ENCODE results near the gene AMDHD1. TPM values are rescaled to one million over a fixed set of nuclear protein-coding genes. Genes with fewer than 3 reads are reported as not detected.
A peak's percentile ranks its signal among the peaks of the same experiment; 100 is the strongest.
"Not testable (repeated sequence)": the region's sequence is repeated elsewhere in the genome, so short reads cannot be mapped to it uniquely, and the experiment has no call there.

The AMDHD1 gene
- total RNA-seq, 1 experiment from 2014 or later, result 21.6 TPM

DNA sequence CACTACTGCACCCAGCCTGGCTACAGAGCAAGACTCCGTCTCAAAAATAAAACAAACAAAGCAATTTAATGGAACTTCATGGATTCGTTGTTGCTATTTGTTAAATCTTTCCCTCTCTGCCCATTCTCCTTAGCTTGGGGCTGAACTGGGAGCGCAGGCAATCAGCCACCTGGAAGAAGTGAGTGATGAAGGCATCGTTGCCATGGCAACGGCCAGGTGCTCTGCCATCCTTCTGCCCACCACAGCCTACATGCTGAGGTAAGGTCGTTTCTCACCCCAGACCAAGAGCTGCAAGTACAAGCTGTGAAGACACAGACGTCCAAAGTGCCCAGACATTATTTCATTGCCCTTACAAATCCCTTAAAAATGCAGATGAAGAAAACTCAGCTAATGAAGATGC is 19.1 kb downstream of the AMDHD1 start:
- no peak for DNase-seq (ENCODE audit: extremely low read depth, low read depth)

GRCh38 chr12:95963096-95963495 is 20.0 kb downstream of the AMDHD1 start:
- peak; percentile 39 for DNase-seq (ENCODE audit: extremely low read depth, low read depth)

- no peak for DNase-seq (ENCODE audit: extremely low read depth, low read depth)
Measured at GRCh38 chr12:95966287-95966870, 23.2 kb downstream of the AMDHD1 start.

GRCh38 chr12:95967301-95967700 is 24.2 kb downstream of the AMDHD1 start:
- DNase-seq (ENCODE audit: extremely low read depth, low read depth), result no peak

- DNase-seq (ENCODE audit: extremely low read depth, low read depth), result not testable (repeated sequence)
Measured at GRCh38 chr12:95969116-95969515, 26.0 kb downstream of the AMDHD1 start.

- DNase-seq (ENCODE audit: extremely low read depth, low read depth), result no peak
Measured at GRCh38 chr12:95970905-95971304, 27.8 kb downstream of the AMDHD1 start.

- DNase-seq (ENCODE audit: extremely low read depth, low read depth), result no peak
Measured at GRCh38 chr12:95972832-95973456, 29.8 kb downstream of the AMDHD1 start.

- no peak for DNase-seq (ENCODE audit: extremely low read depth, low read depth)
Measured at GRCh38 chr12:95974358-95974757, 31.2 kb downstream of the AMDHD1 start.

GRCh38 chr12:95975491-95975890 is 32.4 kb downstream of the AMDHD1 start:
- no peak for DNase-seq (ENCODE audit: extremely low read depth, low read depth)

DNA sequence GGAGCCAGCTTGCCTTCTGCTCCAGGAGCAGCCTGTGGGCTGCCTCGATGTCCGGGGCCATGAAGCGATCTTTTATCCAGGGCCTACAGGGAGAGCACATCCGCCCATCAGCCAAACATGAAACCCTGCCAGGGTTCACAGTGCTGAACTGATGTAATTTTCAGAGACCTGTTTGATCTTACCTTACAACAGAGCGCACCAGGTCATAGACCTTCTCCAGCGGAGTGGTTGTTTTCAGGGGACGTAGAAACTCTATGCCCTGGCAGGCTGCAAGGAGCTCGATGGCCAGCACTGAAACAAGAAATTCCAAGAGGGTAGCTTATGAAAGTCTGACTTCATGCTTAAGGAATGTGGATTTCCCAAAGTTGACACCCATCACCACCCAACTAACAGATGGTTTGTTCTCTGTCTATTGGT is 33.3 kb downstream of the AMDHD1 start:
- no peak for DNase-seq (ENCODE audit: extremely low read depth, low read depth)

DNA sequence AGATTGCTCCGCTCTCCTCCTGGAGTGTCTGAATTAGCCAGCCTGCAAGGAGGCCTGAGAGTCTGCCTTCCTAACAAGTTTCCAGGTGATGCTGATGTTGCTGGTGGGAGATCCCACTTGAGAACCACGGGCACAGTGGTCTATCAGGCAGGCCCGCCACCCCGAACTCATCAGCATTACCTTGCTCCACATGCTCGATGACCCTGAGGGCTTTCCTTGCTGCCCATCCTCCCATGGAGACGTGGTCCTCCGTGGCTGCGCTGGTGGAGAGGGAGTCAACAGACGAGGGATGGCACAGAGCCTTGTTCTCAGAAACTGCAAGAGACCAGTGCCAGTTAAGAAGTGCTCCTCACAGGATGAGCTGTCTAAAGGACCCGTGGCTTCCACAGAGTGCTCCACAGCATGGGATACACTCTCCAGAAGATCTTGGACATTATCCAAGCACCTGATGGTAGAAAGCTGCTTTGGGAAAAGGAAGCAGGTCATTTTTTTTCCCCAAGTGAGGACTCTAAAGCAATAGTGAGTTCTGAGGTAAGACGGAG is 34.7 kb downstream of the AMDHD1 start:
- DNase-seq (ENCODE audit: extremely low read depth, low read depth), result no peak

- no peak for DNase-seq (ENCODE audit: extremely low read depth, low read depth)
Measured at GRCh38 chr12:95978351-95978750, 35.2 kb downstream of the AMDHD1 start.

DNA sequence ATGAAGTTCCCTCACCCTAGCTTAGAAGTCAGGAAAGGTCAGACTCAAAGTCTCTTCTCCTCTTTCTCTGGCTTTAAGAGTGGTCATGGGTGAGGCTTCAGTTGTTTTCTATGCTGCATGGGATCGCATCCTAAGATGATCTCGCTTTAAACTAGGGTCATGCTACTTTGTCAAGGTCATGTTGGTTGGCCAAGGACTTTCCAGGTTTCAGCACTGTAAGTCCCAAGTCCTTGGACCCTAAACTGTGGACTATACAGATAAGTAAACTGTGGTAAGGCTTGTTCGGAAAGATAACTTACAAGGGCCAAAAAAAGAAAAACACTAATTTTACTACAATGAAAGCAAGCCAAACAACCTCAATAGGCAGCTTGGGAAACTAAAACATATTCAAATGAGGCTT is 35.6 kb downstream of the AMDHD1 start:
- no peak for DNase-seq (ENCODE audit: extremely low read depth, low read depth)

GRCh38 chr12:95980437-95980836 is 37.3 kb downstream of the AMDHD1 start:
- DNase-seq (ENCODE audit: extremely low read depth, low read depth), result no peak

- DNase-seq (ENCODE audit: extremely low read depth, low read depth), result no peak
Measured at GRCh38 chr12:95982602-95983001, 39.5 kb downstream of the AMDHD1 start.

- no peak for DNase-seq (ENCODE audit: extremely low read depth, low read depth)
Measured at GRCh38 chr12:95984682-95985081, 41.6 kb downstream of the AMDHD1 start.

DNA sequence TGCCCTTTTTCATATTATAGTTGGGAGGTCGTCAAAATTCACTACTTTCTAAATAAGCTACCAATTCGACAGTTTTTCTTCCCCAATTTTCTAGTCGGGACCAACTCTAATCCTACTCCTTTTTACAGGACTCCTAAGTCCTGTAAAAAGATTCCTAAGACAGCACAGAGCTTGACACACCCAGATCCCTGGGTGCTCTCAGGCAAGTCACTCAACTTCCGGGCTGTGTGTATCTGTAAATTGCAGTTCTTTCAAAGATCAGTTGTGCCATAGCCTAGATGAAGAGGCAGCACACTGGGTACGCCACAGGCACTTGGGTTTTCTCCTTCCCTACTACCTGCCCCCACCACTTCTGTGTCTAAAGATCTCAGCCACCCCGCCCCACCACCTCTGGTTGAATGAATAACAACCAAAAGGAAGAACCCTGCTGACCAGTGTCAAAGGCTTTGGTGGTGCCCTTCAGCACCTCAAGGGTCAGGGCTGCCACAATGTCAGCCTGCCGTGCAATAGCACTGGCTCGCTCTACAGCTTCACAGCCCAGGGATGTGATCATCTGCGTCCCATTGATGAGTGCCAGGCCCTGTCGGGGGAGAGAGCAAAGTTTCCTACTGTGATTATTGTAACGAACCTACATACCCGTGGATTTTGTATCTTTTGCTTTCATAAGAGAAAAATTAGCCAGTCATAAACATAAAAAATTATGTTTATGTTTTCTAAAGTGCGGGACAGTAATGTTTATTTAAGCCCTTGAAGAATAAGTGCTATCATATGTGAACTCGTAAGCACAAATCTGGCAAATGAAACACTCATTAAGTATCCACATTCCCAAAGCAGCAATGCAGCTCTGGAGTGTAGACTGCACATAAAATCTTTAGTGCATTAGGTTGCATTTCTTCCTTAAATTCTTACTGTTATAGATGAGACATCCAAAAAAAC is 43.8 kb downstream of the AMDHD1 start:
- no peak for DNase-seq (ENCODE audit: extremely low read depth, low read depth)

DNA sequence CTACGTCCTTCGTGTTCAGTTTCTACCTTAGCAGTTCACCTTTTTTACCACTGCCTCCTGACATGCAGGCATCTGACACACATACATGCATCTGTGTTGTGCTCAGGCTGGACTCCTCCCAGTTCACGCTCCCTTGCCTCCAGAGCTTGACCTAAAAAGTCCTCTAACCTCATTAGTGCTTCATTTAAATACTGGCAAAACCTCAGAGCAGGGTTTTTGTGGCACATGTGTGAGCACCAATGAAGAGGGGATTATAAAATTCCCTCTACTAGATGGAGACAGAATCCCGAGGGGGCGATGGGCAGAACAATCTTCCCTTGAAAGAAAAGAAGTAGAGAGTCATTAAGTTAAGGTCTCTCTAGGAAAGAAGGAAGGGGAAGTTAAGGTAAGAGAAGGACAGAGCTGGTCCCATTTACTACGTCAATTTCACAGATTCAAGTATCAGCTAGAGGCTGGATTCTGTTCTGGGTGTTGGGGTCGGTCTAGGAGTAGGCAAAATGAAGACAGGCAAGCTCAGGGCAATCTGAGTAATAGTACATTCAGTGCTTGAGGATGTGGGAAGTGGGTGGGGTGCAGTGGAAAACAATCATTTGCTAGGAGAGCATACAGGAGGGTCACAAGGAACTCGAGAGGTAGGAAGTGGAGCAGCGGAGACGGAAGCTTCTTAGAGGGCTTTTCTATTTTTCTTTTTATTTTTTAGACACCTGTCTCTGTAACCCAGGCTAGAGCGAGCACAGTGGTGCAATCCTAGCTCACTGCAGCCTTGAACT is 45.6 kb downstream of the AMDHD1 start:
- no peak for DNase-seq (ENCODE audit: extremely low read depth, low read depth)

- DNase-seq (ENCODE audit: extremely low read depth, low read depth), result no peak
Measured at GRCh38 chr12:95989504-95990123, 46.5 kb downstream of the AMDHD1 start.

DNA sequence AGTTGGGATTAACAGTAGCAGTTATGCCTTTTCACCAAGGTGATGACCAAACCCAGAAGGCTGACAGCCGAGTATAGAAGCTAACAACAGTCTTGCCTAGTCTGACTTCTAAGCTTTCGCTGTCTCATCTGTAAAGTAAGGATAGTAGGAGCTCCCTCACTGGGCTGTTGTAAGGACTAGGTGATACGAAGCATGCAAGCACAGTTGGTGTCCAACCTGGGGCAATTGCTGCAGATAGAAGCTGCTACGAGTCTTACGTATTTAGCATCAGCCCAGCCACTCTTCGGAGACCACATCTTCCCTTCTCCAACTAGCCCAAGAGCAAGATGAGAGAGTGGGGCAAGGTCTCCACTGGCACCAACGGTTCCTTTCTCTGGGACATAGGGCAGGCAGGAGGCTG is 47.0 kb downstream of the AMDHD1 start:
- no peak for DNase-seq (ENCODE audit: extremely low read depth, low read depth)

Data from NCI-H460 (cell line).